ENCODE measurements around the gene GNAT1.
A peak's percentile ranks its signal among the peaks of the same experiment; 100 is the strongest.

The GNAT1 gene

GRCh38 chr3:50150863-50151686 is 40.3 kb upstream of the GNAT1 start:
- Histone ChIP-seq H3K27ac (ENCODE audit: insufficient read depth in 1 of 2, low read depth in 1 of 2, low read length in 2 of 2, poor library complexity in 1 of 2, severe bottlenecking in 2 of 2) (no peak overlapping the region), H3K9me3 (ENCODE audit: control extremely low read depth in 1 of 5, control insufficient read depth in 4 of 5, insufficient read depth in 2 of 5, low read depth in 1 of 5, low read length in 4 of 5) (no peaks in the 10 kb centered on the region), H3K27me3 (replicated peaks in 2 of 5; ENCODE audit: control insufficient read depth in 4 of 5, insufficient read depth in 5 of 5, low read length in 4 of 5) (peaks cover 0 to 27% (median 18%) of the 10 kb centered on the region in 5 experiments), H3K36me3 (ENCODE audit: control insufficient read depth in 4 of 4, insufficient read depth in 4 of 4, low read length in 3 of 4) (no peaks in the 10 kb centered on the region), H3K4me1 (ENCODE audit: control extremely low read depth in 1 of 4, control insufficient read depth in 4 of 4, insufficient read depth in 4 of 4, low read length in 3 of 4) (peaks cover 0 to 15% (median 13%) of the 10 kb centered on the region in 4 experiments), H3K4me3 (ENCODE audit: control insufficient read depth in 1 of 7, extremely low read depth in 1 of 7, insufficient read depth in 4 of 7, low read depth in 2 of 7, low read length in 6 of 7) (no peak overlapping the region)
- ChIA-PET POLR2A (interaction anchor here (0.7 kb wide), 1 partner anchor 30 kb away, joined by 3 read pairs; no protein-coding TSS in a partner anchor), CTCF (interaction anchor here (1.3 to 4.8 kb wide), 6 partner anchors 14 to 37 kb away, joined by 3 to 32 read pairs (median 7); no protein-coding TSS in a partner anchor)
- 94% methylated on average over 8 of the region's 18 CpGs for WGBS (ENCODE audit: insufficient coverage)
- no peak for DNase-seq

DNA sequence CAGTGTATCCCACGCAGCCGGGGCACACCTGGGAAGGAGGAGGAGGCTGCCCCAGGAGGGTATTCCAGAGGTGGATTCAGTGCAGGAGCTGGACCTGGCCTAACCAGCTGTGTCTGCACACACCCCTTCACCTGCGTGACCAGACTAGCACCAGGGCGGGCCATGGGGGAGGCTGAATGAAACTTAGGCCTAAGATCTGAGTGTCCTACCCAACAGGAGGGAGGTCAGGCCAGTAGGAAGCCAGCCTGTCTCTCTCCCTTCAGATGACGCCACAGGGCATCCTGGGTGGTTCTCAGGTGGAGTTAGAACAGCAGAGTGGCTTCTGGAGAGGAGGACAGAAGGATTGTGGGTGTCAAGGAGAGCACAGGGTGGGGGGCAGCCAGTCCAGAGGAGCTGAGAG is 39.7 kb upstream of the GNAT1 start:
- no peak for DNase-seq
- POLR2A ChIA-PET, result no interaction called here
- Histone ChIP-seq H3K9me3 (ENCODE audit: control extremely low read depth in 1 of 5, control insufficient read depth in 4 of 5, insufficient read depth in 2 of 5, low read depth in 1 of 5, low read length in 4 of 5) (no peaks in the 10 kb centered on the region), H3K4me1 (ENCODE audit: control extremely low read depth in 1 of 4, control insufficient read depth in 4 of 4, insufficient read depth in 4 of 4, low read length in 3 of 4) (peaks cover 0 to 18% (median 13%) of the 10 kb centered on the region in 4 experiments), H3K36me3 (ENCODE audit: control insufficient read depth in 4 of 4, insufficient read depth in 4 of 4, low read length in 3 of 4) (no peaks in the 10 kb centered on the region), H3K4me3 (ENCODE audit: control insufficient read depth in 1 of 7, extremely low read depth in 1 of 7, insufficient read depth in 4 of 7, low read depth in 2 of 7, low read length in 6 of 7) (no peak overlapping the region), H3K27me3 (replicated peaks in 2 of 5; ENCODE audit: control insufficient read depth in 4 of 5, insufficient read depth in 5 of 5, low read length in 4 of 5) (peaks cover 0 to 33% (median 24%) of the 10 kb centered on the region in 5 experiments), H3K27ac (ENCODE audit: insufficient read depth in 1 of 2, low read depth in 1 of 2, low read length in 2 of 2, poor library complexity in 1 of 2, severe bottlenecking in 2 of 2) (no peak overlapping the region)
- CTCF ChIA-PET, result interaction anchor here (1.4 to 4.8 kb wide), 6 partner anchors 15 to 37 kb away, joined by 3 to 32 read pairs (median 9); no protein-coding TSS in a partner anchor
- 97% methylated on average over 4 of the region's 5 CpGs for WGBS (ENCODE audit: insufficient coverage)

GRCh38 chr3:50153782-50154475 is 37.5 kb upstream of the GNAT1 start:
- ChIA-PET POLR2A (interaction anchor here (0.9 kb wide), 2 partner anchors 24 to 34 kb away, joined by 3 read pairs; no protein-coding TSS in a partner anchor), CTCF (interaction anchor here (0.6 to 4.8 kb wide), 16 partner anchors 9 to 166 kb away, joined by 3 to 32 read pairs (median 4); no protein-coding TSS in a partner anchor)
- Histone ChIP-seq H3K27me3 (replicated peaks in 2 of 5; ENCODE audit: control insufficient read depth in 4 of 5, insufficient read depth in 5 of 5, low read length in 4 of 5) (peaks cover 0 to 45% (median 24%) of the 10 kb centered on the region in 5 experiments), H3K27ac (ENCODE audit: insufficient read depth in 1 of 2, low read depth in 1 of 2, low read length in 2 of 2, poor library complexity in 1 of 2, severe bottlenecking in 2 of 2) (no peak overlapping the region), H3K4me3 (ENCODE audit: control insufficient read depth in 1 of 7, extremely low read depth in 1 of 7, insufficient read depth in 4 of 7, low read depth in 2 of 7, low read length in 6 of 7) (peak overlapping the region in 6 of 7 experiments; percentile 50 to 76 (median 59)), H3K36me3 (ENCODE audit: control insufficient read depth in 4 of 4, insufficient read depth in 4 of 4, low read length in 3 of 4) (no peaks in the 10 kb centered on the region), H3K4me1 (ENCODE audit: control extremely low read depth in 1 of 4, control insufficient read depth in 4 of 4, insufficient read depth in 4 of 4, low read length in 3 of 4) (peaks cover 0 to 29% (median 22%) of the 10 kb centered on the region in 4 experiments), H3K9me3 (ENCODE audit: control extremely low read depth in 1 of 5, control insufficient read depth in 4 of 5, insufficient read depth in 2 of 5, low read depth in 1 of 5, low read length in 4 of 5) (no peaks in the 10 kb centered on the region)
- 45% methylated on average over 9 of the region's 9 CpGs for WGBS (ENCODE audit: insufficient coverage)
- DNase-seq, result no peak

- no peak overlapping the region for H3K27ac ChIP-seq (ENCODE audit: insufficient read depth in 1 of 2, low read depth in 1 of 2, low read length in 2 of 2, poor library complexity in 1 of 2, severe bottlenecking in 2 of 2)
- no peaks in the 10 kb centered on the region for H3K9me3 ChIP-seq (ENCODE audit: control extremely low read depth in 1 of 5, control insufficient read depth in 4 of 5, insufficient read depth in 2 of 5, low read depth in 1 of 5, low read length in 4 of 5)
- DNase-seq, result no peak
- WGBS (ENCODE audit: insufficient coverage), result 2% methylated on average over 14 of the region's 34 CpGs
- no peaks in the 10 kb centered on the region for H3K36me3 ChIP-seq (ENCODE audit: control insufficient read depth in 4 of 4, insufficient read depth in 4 of 4, low read length in 3 of 4)
- ChIA-PET CTCF (interaction anchor here (0.6 to 4.8 kb wide), 11 partner anchors 9 to 166 kb away, joined by 3 to 32 read pairs (median 4); no protein-coding TSS in a partner anchor), POLR2A (no interaction called here)
- peak overlapping the region; percentile 24 to 76 (median 59) for H3K4me3 ChIP-seq (ENCODE audit: control insufficient read depth in 1 of 7, extremely low read depth in 1 of 7, insufficient read depth in 4 of 7, low read depth in 2 of 7, low read length in 6 of 7)
- H3K27me3 ChIP-seq (replicated peaks in 2 of 5; ENCODE audit: control insufficient read depth in 4 of 5, insufficient read depth in 5 of 5, low read length in 4 of 5), result peaks cover 0 to 45% (median 24%) of the 10 kb centered on the region in 5 experiments
- peaks cover 0 to 29% (median 22%) of the 10 kb centered on the region in 4 experiments for H3K4me1 ChIP-seq (ENCODE audit: control extremely low read depth in 1 of 4, control insufficient read depth in 4 of 4, insufficient read depth in 4 of 4, low read length in 3 of 4)
Observed at GRCh38 chr3:50154476-50154839, 37.0 kb upstream of the GNAT1 start.

DNA sequence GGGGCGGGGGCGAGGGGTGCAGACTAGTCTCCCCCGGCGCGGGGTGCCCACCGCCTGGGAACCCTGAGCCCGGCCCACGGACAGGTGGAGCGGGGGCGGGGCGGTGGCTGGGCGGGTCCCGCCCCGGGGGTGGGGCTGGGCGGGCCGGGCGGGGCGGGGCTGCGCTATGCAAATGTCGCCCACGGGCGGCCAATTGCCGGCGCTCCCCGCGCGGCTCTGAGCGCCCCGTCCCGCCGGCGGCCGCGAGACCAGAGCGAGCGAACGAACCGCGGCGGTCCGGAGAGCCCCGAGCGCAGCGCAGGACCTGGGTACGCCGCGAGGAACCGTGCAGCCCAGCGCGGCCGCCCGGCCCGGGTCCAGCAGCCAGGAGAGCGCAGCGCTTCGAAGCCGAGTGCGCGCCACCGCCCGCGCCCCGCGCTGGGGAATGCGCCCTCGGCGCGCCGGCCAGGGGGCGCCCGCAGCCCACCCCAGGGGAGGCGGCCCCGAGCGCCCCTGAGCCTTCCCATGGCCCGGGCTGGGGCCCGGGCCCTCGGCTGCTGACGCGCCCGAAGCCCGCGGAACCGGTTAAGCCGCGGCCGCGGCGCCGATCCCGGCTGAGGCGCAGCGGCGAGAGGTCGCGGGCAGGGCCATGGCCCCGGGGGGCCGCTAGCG is 36.4 kb upstream of the GNAT1 start, which contains the start of gene SEMA3F:
SEMA3F (plus strand) TSS at position 485 of the 651 bp plus-strand sequence. CDS start 4,299 bp downstream, outside the sequence.
- H3K27me3 ChIP-seq (replicated peaks in 2 of 5; ENCODE audit: control insufficient read depth in 4 of 5, insufficient read depth in 5 of 5, low read length in 4 of 5), result peaks cover 0 to 45% (median 24%) of the 10 kb centered on the region in 5 experiments
- POLR2A ChIA-PET, result interaction anchor here (1.0 kb wide), 1 partner anchor 52 kb away, joined by 3 read pairs; no protein-coding TSS in a partner anchor
- no peak within 1 kb of the TSS for H3K27ac ChIP-seq (ENCODE audit: insufficient read depth in 1 of 2, low read depth in 1 of 2, low read length in 2 of 2, poor library complexity in 1 of 2, severe bottlenecking in 2 of 2)
- no peaks in the 10 kb centered on the region for H3K36me3 ChIP-seq (ENCODE audit: control insufficient read depth in 4 of 4, insufficient read depth in 4 of 4, low read length in 3 of 4)
- peak; percentile 61 to 81 (median 78) for DNase-seq
- no peaks in the 10 kb centered on the region for H3K9me3 ChIP-seq (ENCODE audit: control extremely low read depth in 1 of 5, control insufficient read depth in 4 of 5, insufficient read depth in 2 of 5, low read depth in 1 of 5, low read length in 4 of 5)
- 0% methylated on average over 83 of the region's 98 CpGs for WGBS (ENCODE audit: insufficient coverage)
- H3K4me1 ChIP-seq (ENCODE audit: control extremely low read depth in 1 of 4, control insufficient read depth in 4 of 4, insufficient read depth in 4 of 4, low read length in 3 of 4), result peaks cover 0 to 29% (median 22%) of the 10 kb centered on the region in 4 experiments
- CTCF ChIA-PET, result interaction anchor here (0.9 to 2.3 kb wide), 4 partner anchors 30 to 46 kb away, joined by 3 to 7 read pairs (median 5); no protein-coding TSS in a partner anchor
- H3K4me3 ChIP-seq (ENCODE audit: control insufficient read depth in 1 of 7, extremely low read depth in 1 of 7, insufficient read depth in 4 of 7, low read depth in 2 of 7, low read length in 6 of 7), result peak within 1 kb of the TSS; percentile 24 to 76 (median 61)

DNA sequence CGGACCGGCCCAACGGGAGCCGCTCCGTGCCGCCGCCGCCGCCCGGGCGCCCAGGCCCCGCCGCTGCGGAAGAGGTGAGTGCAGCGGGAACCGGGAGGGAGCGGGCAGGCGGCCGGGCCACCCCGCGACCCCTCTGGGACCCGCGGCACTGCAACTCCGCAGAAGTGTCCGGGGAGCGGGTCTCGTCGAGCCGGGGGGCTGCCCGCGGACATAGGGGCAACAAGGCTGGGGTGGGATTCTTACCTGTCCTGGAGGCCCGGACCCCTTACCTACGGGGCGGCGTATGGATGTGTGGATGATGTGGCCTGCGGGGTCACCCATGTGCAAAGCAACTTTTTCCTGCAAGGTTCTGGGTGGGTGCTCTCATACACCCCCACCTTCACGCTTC is 35.9 kb upstream of the GNAT1 start:
- no peaks in the 10 kb centered on the region for H3K36me3 ChIP-seq (ENCODE audit: control insufficient read depth in 4 of 4, insufficient read depth in 4 of 4, low read length in 3 of 4)
- 6% methylated on average over 18 of the region's 37 CpGs for WGBS (ENCODE audit: insufficient coverage)
- peaks cover 0 to 29% (median 22%) of the 10 kb centered on the region in 4 experiments for H3K4me1 ChIP-seq (ENCODE audit: control extremely low read depth in 1 of 4, control insufficient read depth in 4 of 4, insufficient read depth in 4 of 4, low read length in 3 of 4)
- ChIA-PET POLR2A (interaction anchor here (1.0 kb wide), 1 partner anchor 52 kb away, joined by 3 read pairs; no protein-coding TSS in a partner anchor), CTCF (interaction anchor here (0.8 to 1.8 kb wide), 7 partner anchors 17 to 65 kb away, joined by 3 to 9 read pairs (median 5); no protein-coding TSS in a partner anchor)
- peaks cover 0 to 45% (median 24%) of the 10 kb centered on the region in 5 experiments for H3K27me3 ChIP-seq (replicated peaks in 2 of 5; ENCODE audit: control insufficient read depth in 4 of 5, insufficient read depth in 5 of 5, low read length in 4 of 5)
- H3K4me3 ChIP-seq (ENCODE audit: control insufficient read depth in 1 of 7, extremely low read depth in 1 of 7, insufficient read depth in 4 of 7, low read depth in 2 of 7, low read length in 6 of 7), result peak overlapping the region in 5 of 7 experiments; percentile 8 to 76 (median 61)
- H3K27ac ChIP-seq (ENCODE audit: insufficient read depth in 1 of 2, low read depth in 1 of 2, low read length in 2 of 2, poor library complexity in 1 of 2, severe bottlenecking in 2 of 2), result no peak overlapping the region
- H3K9me3 ChIP-seq (ENCODE audit: control extremely low read depth in 1 of 5, control insufficient read depth in 4 of 5, insufficient read depth in 2 of 5, low read depth in 1 of 5, low read length in 4 of 5), result no peaks in the 10 kb centered on the region
- DNase-seq, result no peak

Data from common myeloid progenitor, CD34-positive (primary cell).